Coronary artery (tissue), 2 donors: ENCODE results near the gene FITM1.
A peak's percentile ranks its signal among the peaks of the same experiment; 100 is the strongest.

Source experiments
- DNase-seq: peaks from one replicate; pipeline ENCODE4 v3.0.0-alpha.2; 2017; ENCODE audit warnings: low spot score
- H3K27ac ChIP-seq, 2 donors: fragments of 200-600 bp; sonication (generic); one replicate each; pipeline ENCODE4 v1.5.1; 2016 to 2019
- H3K4me3 ChIP-seq: fragments of 200-600 bp; sonication (generic); 2 replicates; pipeline ENCODE4 v1.5.1; 2016; ENCODE audit warnings: mild to moderate bottlenecking, moderate library complexity
- TF ChIP-seq, protein P1 (sequence below): fragments of 200-600 bp; sonication (generic); IDR thresholded peaks from one replicate; pipeline ENCODE4 v1.5.1; 2019; ENCODE audit warnings: antibody characterized with exemption

FITM1 gene

DNA sequence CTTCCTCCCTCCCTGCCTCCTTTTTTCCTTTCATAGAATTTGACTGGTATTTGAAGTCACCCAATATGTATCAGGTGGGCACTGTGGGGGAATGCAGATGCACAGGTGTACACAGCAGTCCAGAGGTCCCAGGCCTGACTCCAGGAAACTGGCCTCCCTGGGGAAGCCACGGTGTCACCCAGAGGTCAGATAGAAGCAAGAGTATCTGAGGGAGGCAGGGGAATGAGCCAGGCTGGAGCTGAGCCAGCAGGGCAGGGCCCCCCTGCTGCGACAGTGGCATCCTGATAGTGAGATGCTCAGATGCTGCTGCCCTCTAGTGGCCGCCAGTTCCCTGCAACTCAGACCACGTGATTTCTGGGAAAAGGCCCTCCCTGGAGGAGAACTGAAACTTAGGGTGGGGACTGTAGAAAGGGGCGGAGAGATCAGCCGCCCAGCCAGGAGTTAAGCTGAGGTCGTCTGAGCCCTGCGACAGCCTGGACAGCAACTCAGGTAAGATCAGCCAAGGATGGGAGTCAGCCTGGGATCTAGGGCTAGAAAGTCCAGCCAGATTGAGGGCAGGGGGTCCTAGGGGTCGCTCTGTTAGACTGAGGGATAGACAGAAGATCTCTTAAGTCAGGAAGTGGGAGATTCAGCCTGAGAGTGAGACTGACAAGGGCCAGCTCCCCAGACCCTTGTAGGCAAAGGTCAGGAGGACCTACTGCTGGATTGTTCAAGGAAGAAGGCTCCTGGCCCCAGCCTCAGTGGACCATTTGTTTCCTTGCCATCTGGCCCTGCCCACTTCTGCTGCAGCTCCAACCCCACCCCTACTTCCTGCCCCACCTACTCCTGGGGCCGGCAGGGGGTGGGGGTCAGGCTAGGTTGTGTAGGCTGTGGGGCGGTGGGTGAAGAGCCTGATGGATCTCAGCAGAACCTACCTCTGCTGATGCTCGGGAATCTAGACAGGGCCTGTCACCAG lies 30.7 kb downstream of the FITM1 start, which contains the start of gene IRF9:
IRF9 (plus strand) TSS at position 416 of the 955 bp plus-strand sequence. CDS start 880 bp downstream, outside the sequence.
- TF ChIP-seq, protein P1, sequence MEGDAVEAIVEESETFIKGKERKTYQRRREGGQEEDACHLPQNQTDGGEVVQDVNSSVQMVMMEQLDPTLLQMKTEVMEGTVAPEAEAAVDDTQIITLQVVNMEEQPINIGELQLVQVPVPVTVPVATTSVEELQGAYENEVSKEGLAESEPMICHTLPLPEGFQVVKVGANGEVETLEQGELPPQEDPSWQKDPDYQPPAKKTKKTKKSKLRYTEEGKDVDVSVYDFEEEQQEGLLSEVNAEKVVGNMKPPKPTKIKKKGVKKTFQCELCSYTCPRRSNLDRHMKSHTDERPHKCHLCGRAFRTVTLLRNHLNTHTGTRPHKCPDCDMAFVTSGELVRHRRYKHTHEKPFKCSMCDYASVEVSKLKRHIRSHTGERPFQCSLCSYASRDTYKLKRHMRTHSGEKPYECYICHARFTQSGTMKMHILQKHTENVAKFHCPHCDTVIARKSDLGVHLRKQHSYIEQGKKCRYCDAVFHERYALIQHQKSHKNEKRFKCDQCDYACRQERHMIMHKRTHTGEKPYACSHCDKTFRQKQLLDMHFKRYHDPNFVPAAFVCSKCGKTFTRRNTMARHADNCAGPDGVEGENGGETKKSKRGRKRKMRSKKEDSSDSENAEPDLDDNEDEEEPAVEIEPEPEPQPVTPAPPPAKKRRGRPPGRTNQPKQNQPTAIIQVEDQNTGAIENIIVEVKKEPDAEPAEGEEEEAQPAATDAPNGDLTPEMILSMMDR = peak; percentile 91
- Histone ChIP-seq H3K4me3 (peak within 1 kb of the TSS; percentile 80), H3K27ac (peak within 1 kb of the TSS; percentile 88 to 97)
- DNase-seq = peak; percentile 95

DNA sequence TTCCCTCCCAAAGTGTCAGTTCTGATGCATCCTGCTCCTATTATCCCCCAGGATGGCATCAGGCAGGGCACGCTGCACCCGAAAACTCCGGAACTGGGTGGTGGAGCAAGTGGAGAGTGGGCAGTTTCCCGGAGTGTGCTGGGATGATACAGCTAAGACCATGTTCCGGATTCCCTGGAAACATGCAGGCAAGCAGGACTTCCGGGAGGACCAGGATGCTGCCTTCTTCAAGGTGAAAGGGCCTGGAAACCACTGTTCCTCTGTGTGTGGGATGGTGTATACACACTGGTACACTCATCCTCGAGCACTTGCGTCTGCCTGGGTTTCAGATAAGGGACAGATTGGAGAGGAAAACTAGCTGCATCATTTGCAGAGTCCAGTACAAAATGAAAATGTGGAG lies 31.6 kb downstream of the FITM1 start:
- TF ChIP-seq, protein P1 = no peak

DNA sequence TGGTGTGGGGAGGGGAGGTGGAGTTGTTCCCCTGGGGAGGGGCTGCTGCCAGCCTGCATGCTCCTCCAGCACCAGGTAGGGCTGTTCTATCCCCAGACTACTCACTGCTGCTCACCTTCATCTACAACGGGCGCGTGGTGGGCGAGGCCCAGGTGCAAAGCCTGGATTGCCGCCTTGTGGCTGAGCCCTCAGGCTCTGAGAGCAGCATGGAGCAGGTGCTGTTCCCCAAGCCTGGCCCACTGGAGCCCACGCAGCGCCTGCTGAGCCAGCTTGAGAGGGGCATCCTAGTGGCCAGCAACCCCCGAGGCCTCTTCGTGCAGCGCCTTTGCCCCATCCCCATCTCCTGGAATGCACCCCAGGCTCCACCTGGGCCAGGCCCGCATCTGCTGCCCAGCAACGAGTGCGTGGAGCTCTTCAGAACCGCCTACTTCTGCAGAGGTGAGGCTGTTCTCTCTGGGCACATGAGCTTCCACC lies 34.1 kb downstream of the FITM1 start:
- H3K27ac ChIP-seq = no peak overlapping the region
- TF ChIP-seq, protein P1 = no peak
- peak; percentile 66 for DNase-seq
- H3K4me3 ChIP-seq = no peak overlapping the region

More for the DNA sequence above, 31.6 kb downstream of the FITM1 start:
- DNase-seq = peak; percentile 65
- Histone ChIP-seq H3K4me3 (peak overlapping the region; percentile 80), H3K27ac (peak overlapping the region; percentile 88 to 97)

DNA sequence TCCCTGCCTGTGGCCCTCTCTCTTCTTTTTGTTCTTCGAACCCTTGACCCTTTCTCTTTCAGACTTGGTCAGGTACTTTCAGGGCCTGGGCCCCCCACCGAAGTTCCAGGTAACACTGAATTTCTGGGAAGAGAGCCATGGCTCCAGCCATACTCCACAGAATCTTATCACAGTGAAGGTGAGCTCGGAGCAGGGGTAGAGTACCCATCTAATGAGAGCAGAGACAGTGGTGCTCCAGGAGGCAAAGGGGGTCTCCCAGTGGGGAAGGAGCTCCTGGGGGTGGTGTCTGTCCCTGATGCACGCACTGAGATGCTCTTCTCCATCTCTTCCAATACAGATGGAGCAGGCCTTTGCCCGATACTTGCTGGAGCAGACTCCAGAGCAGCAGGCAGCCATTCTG lies 35.3 kb downstream of the FITM1 start:
- DNase-seq = peak; percentile 67
- Histone ChIP-seq H3K27ac (no peak overlapping the region), H3K4me3 (no peak overlapping the region)
- TF ChIP-seq, protein P1 = no peak

DNA sequence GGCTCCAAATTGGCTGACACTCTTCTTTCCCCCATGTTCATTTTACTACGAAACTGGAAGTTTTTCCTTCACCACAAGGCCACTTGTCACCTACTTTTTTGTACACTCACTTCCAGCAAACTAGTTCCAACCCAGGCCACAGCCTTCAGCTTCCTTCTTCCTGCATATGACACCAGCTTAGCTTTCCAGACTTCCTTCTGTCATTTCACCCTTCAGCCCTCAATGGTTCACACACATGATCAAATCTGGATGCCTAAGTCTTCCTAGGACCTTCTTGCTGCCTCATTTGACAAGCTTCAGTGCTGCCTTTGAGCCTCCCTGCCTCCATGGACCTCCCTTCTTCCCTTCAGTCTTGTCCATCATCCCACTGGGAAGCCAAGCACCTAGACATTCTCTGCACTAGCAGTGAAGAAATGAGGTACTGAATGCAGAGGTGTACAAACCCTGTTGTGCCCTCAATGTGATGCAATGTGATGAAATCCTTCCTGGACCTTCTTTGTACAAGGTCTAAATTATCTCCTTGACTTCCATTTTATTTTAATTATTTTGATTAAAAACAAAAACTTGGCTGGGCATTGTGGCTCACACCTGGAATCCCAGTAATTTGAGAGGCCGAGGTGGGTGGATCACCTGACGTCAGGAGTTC lies 37.1 kb downstream of the FITM1 start:
- TF ChIP-seq, protein P1 = no peak
- H3K4me3 ChIP-seq = no peak overlapping the region
- no peak for DNase-seq
- H3K27ac ChIP-seq = no peak overlapping the region

DNA sequence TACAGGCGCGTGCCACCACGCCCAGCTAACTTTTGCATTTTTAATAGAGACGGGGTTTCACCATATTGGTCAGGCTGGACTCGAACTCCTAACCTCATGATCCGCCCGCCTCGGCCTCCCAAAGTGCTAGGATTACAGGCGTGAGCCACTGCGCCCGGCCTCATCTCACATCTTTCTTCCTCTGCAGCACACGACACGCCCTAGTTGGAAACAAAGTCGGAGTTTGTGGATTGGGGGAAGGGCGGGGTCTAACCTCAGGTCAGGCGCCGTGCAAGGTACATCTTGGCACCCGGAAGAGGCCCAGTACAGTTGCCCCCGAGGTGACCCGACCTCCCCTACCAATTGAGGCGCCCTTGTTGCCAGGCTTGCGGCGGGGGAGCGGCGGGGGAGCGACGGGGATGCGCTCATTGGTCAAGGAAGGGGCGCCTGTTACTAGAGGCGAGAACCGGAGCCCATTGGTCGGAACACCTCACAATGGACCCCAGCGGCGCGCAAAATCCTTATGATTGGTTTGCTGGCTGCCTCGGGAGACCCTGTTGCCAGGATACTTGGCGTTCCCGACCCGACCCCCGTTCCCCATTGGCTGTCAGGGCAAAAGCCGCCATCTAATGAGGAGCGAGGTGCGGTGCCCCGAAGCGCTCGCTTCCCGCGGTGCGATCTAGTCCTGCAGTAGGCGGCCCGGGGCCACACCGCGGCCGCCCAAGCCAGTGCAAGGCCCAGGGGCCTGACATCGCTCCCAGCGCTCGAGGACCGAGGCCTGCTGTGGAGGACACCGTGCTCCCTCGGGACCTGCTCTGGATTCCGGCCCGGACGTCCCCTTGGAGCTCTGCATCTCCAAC lies 41.2 kb downstream of the FITM1 start, which contains the start of gene REC8:
REC8 (plus strand) TSS at position 659 of the 839 bp plus-strand sequence. CDS start 473 bp downstream, outside the sequence.
- peak; percentile 78 for DNase-seq
- H3K27ac ChIP-seq = peak within 1 kb of the TSS in 1 of 2 donors; percentile 27
- TF ChIP-seq, protein P1 = no peak
- H3K4me3 ChIP-seq = peak within 1 kb of the TSS; percentile 60
